ENCODE measurements around the gene OR5T2.
A peak's percentile ranks its signal among the peaks of the same experiment; 100 is the strongest.
"Not testable (repeated sequence)": the region's sequence is repeated elsewhere in the genome, so short reads cannot be mapped to it uniquely, and the experiment has no call there.

OR5T2 gene

DNA sequence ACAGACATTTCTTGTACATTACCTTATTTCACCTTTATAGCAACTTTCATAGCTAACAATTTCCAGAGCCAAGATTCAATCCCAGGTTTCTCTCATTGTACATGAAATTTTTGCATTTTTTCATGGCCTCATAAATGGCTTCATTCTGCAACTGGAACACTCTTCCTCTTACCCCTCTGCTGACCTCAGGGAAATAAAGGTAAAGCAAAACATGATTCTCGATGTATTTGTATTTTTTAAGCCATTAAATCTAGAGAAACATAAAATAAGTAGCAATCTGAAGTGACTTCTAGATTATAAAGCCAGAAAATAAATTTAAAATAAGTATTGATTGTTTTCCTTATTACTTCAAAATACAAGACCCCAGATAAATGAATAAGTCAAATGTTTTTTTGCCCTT, at the start of gene OR5T2:
Gene OR5T2 (minus strand): TSS at position 101 of the 400 bp plus-strand sequence. CDS start 1,193 bp downstream, outside the sequence.
- DNase-seq: no peak

- DNase-seq: no peak
Measured at GRCh38 chr11:56273854-56274253, 39.8 kb upstream of the OR5T2 start, which contains the start of gene OR5T1. OR5T1 (plus strand) TSS chr11:56274154; CDS start chr11:56275639, 1,485 bp downstream.

DNA sequence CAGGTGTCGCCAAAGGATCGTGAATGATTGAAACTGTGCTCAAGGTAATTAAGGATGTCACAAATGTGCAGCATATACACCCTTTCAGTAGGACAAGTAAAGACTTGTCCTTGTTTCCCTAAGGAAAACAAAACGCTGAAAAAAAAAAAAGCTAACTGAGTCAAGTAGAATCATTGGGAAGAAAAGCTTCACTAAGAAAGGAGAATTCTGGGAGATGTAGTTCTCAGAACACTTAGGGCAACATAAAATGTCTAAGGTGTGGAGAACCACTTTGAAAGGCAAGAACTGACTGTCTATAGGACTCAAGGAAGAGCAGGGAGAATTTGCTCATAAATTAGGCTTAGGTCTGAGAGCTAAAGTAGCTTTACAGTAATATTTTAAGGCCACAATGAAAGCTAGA, 37.0 kb upstream of the OR5T2 start:
- peak in 1 of 2 experiments; percentile 6 for DNase-seq

GRCh38 chr11:56251954-56252353, 17.9 kb upstream of the OR5T2 start, which contains the start of gene OR5T3:
OR5T3 (plus strand) TSS chr11:56252254; CDS start chr11:56252254, 0 bp downstream.
- DNase-seq: no peak

DNA sequence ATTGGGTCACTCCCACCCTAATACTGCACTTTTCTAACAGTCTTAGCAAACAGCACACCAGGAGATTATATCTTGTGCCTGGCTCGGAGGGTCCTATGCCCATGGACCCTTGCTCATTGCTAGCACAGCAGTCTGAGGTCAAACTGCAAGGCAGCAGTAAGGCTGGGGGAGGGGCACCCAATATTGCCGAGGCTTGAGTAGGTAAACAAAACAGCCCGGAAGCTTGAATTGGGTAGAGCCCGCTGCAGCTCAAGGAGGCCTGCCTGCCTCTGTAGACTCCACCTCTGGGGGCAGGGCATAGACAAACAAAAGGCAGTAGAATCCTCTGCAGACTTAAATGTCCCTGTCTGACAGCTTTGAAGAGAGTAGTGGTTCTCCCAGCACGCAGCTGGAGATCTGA, 14.3 kb downstream of the OR5T2 start:
- DNase-seq: not testable (repeated sequence)

DNA sequence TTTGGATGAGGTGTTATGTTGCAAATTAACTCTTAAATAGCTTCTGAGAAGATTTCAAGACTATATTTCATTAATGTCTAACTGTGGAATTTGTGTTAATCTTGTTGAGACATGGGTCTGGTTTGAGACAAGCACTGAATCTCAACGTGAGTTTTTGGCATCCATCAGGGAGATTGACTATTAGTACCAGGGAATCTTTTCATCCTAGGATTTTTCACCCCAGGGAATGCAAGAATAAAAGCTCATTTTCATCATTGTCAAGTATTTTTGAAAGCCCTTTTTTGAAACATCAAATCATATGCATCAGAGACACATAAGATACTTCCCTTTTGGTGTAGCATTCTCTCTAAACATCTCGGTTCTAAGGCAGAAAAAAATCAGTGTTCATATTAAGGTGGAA, 19.5 kb downstream of the OR5T2 start:
- no peak for DNase-seq

GRCh38 chr11:56207790-56208189, 26.3 kb downstream of the OR5T2 start:
- DNase-seq: no peak

DNA sequence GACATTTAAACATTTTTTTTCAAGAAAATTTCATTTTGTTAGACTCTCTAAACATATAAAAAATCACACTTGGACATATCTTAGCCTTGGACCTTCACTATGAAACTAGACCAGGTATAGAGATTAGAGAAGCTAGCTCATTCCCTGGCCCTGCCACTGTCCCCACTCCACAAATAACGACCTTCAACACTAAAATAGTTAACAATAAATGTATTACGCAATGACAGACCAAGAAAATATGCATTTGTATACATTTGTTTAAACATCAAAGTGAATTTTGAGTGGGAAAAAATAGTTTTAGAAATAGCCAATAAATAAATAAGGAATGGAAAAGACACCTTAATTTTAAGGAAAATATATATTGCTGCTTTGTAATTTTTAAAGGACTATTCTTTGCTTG, 36.7 kb downstream of the OR5T2 start:
- DNase-seq: no peak

- no peak for DNase-seq
Measured at GRCh38 chr11:56196705-56197104, 37.4 kb downstream of the OR5T2 start.

- no peak for DNase-seq
Measured at GRCh38 chr11:56188602-56189001, 45.5 kb downstream of the OR5T2 start.

DNA sequence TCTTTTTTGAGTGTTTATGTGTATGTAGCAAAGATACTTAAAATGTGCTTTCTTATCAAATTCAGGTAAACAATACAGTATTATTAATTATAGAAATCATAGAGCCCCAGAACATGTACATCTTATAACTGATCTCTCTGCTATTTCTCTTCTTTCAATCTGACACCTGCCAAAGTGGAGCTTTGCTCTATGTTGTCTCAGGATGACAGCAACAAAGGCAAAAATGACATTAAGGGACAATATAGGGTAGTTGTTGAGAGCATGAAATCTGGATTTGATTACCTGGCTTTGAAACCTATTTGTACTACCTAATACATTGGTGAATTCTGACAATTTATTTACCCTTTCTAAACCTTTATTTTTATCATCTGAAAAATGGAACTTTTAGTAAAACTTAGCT, 50.6 kb downstream of the OR5T2 start:
- DNase-seq: no peak

Data from NCI-H526 (cell line).